ENCODE results near the gene BHLHA9. TPM values are rescaled to one million over a fixed set of nuclear protein-coding genes. Genes with fewer than 3 reads are reported as not detected.
"Not testable (repeated sequence)": the region's sequence is repeated elsewhere in the genome, so short reads cannot be mapped to it uniquely, and the experiment has no call there.

Gene BHLHA9
- total and polyA plus RNA-seq, 9 donors, result not detected

GRCh38 chr17:1304522-1304921 is 34.3 kb downstream of the BHLHA9 start:
- TF ChIP-seq POLR2A (IDR thresholded peaks at IDR 0.05) (no peak), CTCF (IDR thresholded peaks at IDR 0.05) (no peak), EP300 (IDR thresholded peaks at IDR 0.05) (no peak)

GRCh38 chr17:1304962-1305563 is 34.8 kb downstream of the BHLHA9 start:
- Histone ChIP-seq H3K27ac (no peak overlapping the region), H3K9me3 (no peaks in the 10 kb centered on the region), H3K27me3 (no peaks in the 10 kb centered on the region), H3K4me1 (ENCODE audit: insufficient read depth) (no peaks in the 10 kb centered on the region), H3K36me3 (no peaks in the 10 kb centered on the region), H3K4me3 (no peak overlapping the region)
- intact Hi-C loops (cut with DNase I), result no loop called here
- no peak for TF ChIP-seq EP300 (IDR thresholded peaks at IDR 0.05)
- no peak for TF ChIP-seq CTCF (IDR thresholded peaks at IDR 0.05)
- TF ChIP-seq POLR2A (IDR thresholded peaks at IDR 0.05), result no peak
- 64 to 72% (median 65%) methylated on average over 19 of the region's 19 CpGs for WGBS, 3 donors
- no peak for DNase-seq

More at GRCh38 chr17:1304522-1304921, 34.3 kb downstream of the BHLHA9 start:
- no peaks in the 10 kb centered on the region for H3K27me3 ChIP-seq
- H3K27ac ChIP-seq, result no peak overlapping the region
- no peak for DNase-seq
- 58 to 73% (median 59%) methylated on average over 5 of the region's 5 CpGs for WGBS, 3 donors
- H3K9me3 ChIP-seq, result no peaks in the 10 kb centered on the region
- intact Hi-C loops (cut with DNase I), result no loop called here
- H3K4me1 ChIP-seq (ENCODE audit: insufficient read depth), result no peaks in the 10 kb centered on the region
- no peak overlapping the region for H3K4me3 ChIP-seq
- H3K36me3 ChIP-seq, result no peaks in the 10 kb centered on the region

GRCh38 chr17:1307829-1308228 is 37.6 kb downstream of the BHLHA9 start:
- WGBS, 3 donors, result 76 to 84% (median 83%) methylated on average over 12 to 13 of the region's 16 CpGs

GRCh38 chr17:1312261-1312870 is 42.1 kb downstream of the BHLHA9 start:
- H3K27me3 ChIP-seq, result no peaks in the 10 kb centered on the region
- DNase-seq, result no peak
- 59 to 63% (median 61%) methylated on average over 9 of the region's 9 CpGs for WGBS, 3 donors
- no peak overlapping the region for H3K27ac ChIP-seq
- H3K9me3 ChIP-seq, result no peaks in the 10 kb centered on the region
- no peaks in the 10 kb centered on the region for H3K4me1 ChIP-seq (ENCODE audit: insufficient read depth)
- TF ChIP-seq EP300 (IDR thresholded peaks at IDR 0.05), result no peak
- TF ChIP-seq CTCF (IDR thresholded peaks at IDR 0.05), result no peak
- no peak for TF ChIP-seq POLR2A (IDR thresholded peaks at IDR 0.05)
- intact Hi-C loops (cut with DNase I), result no loop called here
- H3K36me3 ChIP-seq, result no peaks in the 10 kb centered on the region
- no peak overlapping the region for H3K4me3 ChIP-seq

More at GRCh38 chr17:1307829-1308228, 37.6 kb downstream of the BHLHA9 start:
- H3K36me3 ChIP-seq; H3K27ac ChIP-seq; H3K4me3 ChIP-seq; H3K27me3 ChIP-seq; H3K9me3 ChIP-seq; DNase-seq; H3K4me1 ChIP-seq (ENCODE audit: insufficient read depth); intact Hi-C loops (cut with DNase I): not testable (repeated sequence)

- no peaks in the 10 kb centered on the region for H3K36me3 ChIP-seq
- intact Hi-C loops (cut with DNase I), result no loop called here
- no peak for DNase-seq
- no peaks in the 10 kb centered on the region for H3K4me1 ChIP-seq (ENCODE audit: insufficient read depth)
- H3K27ac ChIP-seq, result no peak overlapping the region
- H3K27me3 ChIP-seq, result no peaks in the 10 kb centered on the region
- no peaks in the 10 kb centered on the region for H3K9me3 ChIP-seq
- TF ChIP-seq POLR2A (IDR thresholded peaks at IDR 0.05) (no peak), EP300 (IDR thresholded peaks at IDR 0.05) (no peak), CTCF (IDR thresholded peaks at IDR 0.05) (no peak)
- H3K4me3 ChIP-seq, result no peak overlapping the region
- 71 to 80% (median 74%) methylated on average over 8 of the region's 8 CpGs for WGBS, 3 donors
Measured at GRCh38 chr17:1313270-1314005, 43.2 kb downstream of the BHLHA9 start.
